Lower leg skin (tissue), 3 donors: ENCODE measurements around the gene ZFY.

Experiments used
- CTCF ChIP-seq, 3 donors: fragments of 450-650 bp; IDR thresholded peaks; one replicate each; pipeline ENCODE4 v1.5.1; 2016; ENCODE audit warnings: antibody characterized with exemption in 3 of 3, mild to moderate bottlenecking in 3 of 3, moderate library complexity in 2 of 3
- POLR2A ChIP-seq, 2 donors: fragments of 450-650 bp; IDR thresholded peaks; one replicate each; pipeline ENCODE4 v1.6.1; 2016 to 2017; ENCODE audit warnings: antibody characterized with exemption in 2 of 2, mild to moderate bottlenecking in 1 of 2, moderate library complexity in 1 of 2

GRCh38 chrY:2887955-2888354, 47.2 kb upstream of the ZFY start:
- TF ChIP-seq CTCF (IDR thresholded peaks at IDR 0.05), result no peak
- TF ChIP-seq POLR2A (IDR thresholded peaks at IDR 0.05), result no peak
